SK-N-SH (cell line): ENCODE results near the gene TTC7B.

Source experiments
- CHD2 ChIP-seq: fragments of 150-350 bp; IDR thresholded peaks from 2 replicates; pipeline ENCODE4 v1.6.1; 2018; ENCODE audit warnings: low read length; ENCODE audit not compliant: partially characterized antibody
- CTCF ChIP-seq: fragments of 200-600 bp; sonication (generic); IDR thresholded peaks from 2 replicates; pipeline ENCODE4 v1.6.1; 2017; ENCODE audit warnings: antibody characterized with exemption, mild to moderate bottlenecking, moderate library complexity
- EP300 ChIP-seq, 2 experiments: IDR thresholded peaks; 2 replicates each; pipeline versions ENCODE4 v1.4.0 to v1.6.1; 2012; ENCODE audit warnings: borderline replicate concordance in 1 of 2, low read depth in 1 of 2, low read length in 1 of 2
- EZH2phosphoT487 ChIP-seq: fragments of 200-600 bp; sonication (generic); IDR thresholded peaks from 2 replicates; pipeline ENCODE4 v1.6.1; 2017; ENCODE audit warnings: low read depth, mixed run types, mild to moderate bottlenecking, antibody characterized with exemption, moderate library complexity, borderline replicate concordance
- MXI1 ChIP-seq: IDR thresholded peaks from 2 replicates; pipeline ENCODE4 v1.6.1; 2012; ENCODE audit warnings: mild to moderate bottlenecking, low read depth, low read length, improper control_type of control experiment
- NFIC ChIP-seq: IDR thresholded peaks from 2 replicates; pipeline ENCODE4 v1.4.0; 2012; ENCODE audit warnings: borderline replicate concordance
- RAD21 ChIP-seq: IDR thresholded peaks from 2 replicates; pipeline ENCODE4 v1.6.1; 2012; ENCODE audit warnings: mild to moderate bottlenecking, low read length
- SIN3A ChIP-seq: IDR thresholded peaks from 2 replicates; pipeline ENCODE4 v1.6.1; 2012; ENCODE audit warnings: low read depth, mild to moderate bottlenecking, low read length, moderate library complexity, borderline replicate concordance
- TAF1 ChIP-seq: IDR thresholded peaks from 2 replicates; pipeline ENCODE4 v1.6.1; 2012; ENCODE audit warnings: low read depth, mild to moderate bottlenecking, low read length, moderate library complexity, borderline replicate concordance
- TEAD4 ChIP-seq: IDR thresholded peaks from 2 replicates; pipeline ENCODE4 v1.4.0; 2012; ENCODE audit warnings: mild to moderate bottlenecking, borderline replicate concordance; ENCODE audit not compliant: insufficient read depth
- USF2 ChIP-seq: fragments of 150-350 bp; IDR thresholded peaks from 2 replicates; pipeline ENCODE4 v1.6.1; 2017; ENCODE audit warnings: antibody characterized with exemption, low read length, low read depth, borderline replicate concordance

GRCh38 chr14:90724866-90725265 is 91.4 kb downstream of the TTC7B start:
- TF ChIP-seq RAD21 = no peak
- TF ChIP-seq CTCF = no peak
- no peak for TF ChIP-seq NFIC
- no peak for TF ChIP-seq TAF1
- TF ChIP-seq TEAD4 = no peak
- no peak for TF ChIP-seq EZH2phosphoT487
- TF ChIP-seq CHD2 = no peak
- TF ChIP-seq EP300 (IDR thresholded peaks at IDR 0.05; ENCODE audit: borderline replicate concordance in 1 of 2, low read depth in 1 of 2, low read length in 1 of 2) = no peak
- TF ChIP-seq SIN3A = no peak
- TF ChIP-seq MXI1 = no peak
- no peak for TF ChIP-seq USF2
